Stomach (tissue), 19 donors: ENCODE measurements around the gene BIN1. TPM values are rescaled to one million over a fixed set of nuclear protein-coding genes. Genes with fewer than 3 reads are reported as not detected.

Experiments
- DNase-seq, 2 donors: peaks; one replicate each; pipeline versions ENCODE4 v3.0.0 to v3.0.0-alpha.2; 2013 to 2019
- H3K27ac ChIP-seq, 5 donors: fragments of 200-600 bp in 4 of 5; sonication (generic) in 4 of 5; one replicate each; pipeline ENCODE4 v1.5.1; 2013 to 2019; ENCODE audit warnings: mild to moderate bottlenecking in 1 of 5, moderate library complexity in 1 of 5
- H3K27me3 ChIP-seq, 3 donors: fragments of 200-600 bp; sonication (generic); one replicate each; pipeline ENCODE4 v1.5.1; 2017 to 2019; ENCODE audit warnings: mixed run types in 1 of 3
- H3K36me3 ChIP-seq, 4 donors: fragments of 200-600 bp; sonication (generic); 1 replicate in 3 of 4; 2 replicates in 1 of 4; pipeline ENCODE4 v1.5.1; 2016 to 2019
- H3K4me1 ChIP-seq, 4 donors: fragments of 200-600 bp; sonication (generic); one replicate each; pipeline ENCODE4 v1.5.1; 2016 to 2019
- H3K4me3 ChIP-seq, 4 donors: fragments of 200-600 bp; sonication (generic) in 3 of 4; one replicate each; pipeline ENCODE4 v1.5.1; 2016 to 2019; ENCODE audit warnings: mild to moderate bottlenecking in 1 of 4
- H3K9me3 ChIP-seq, 4 donors: fragments of 200-600 bp; sonication (generic); one replicate each; pipeline ENCODE4 v1.5.1; 2016 to 2019
- CTCF ChIP-seq, 7 experiments: fragments of 450-650 bp in 4 of 7; fragments of 200-600 bp in 3 of 7; sonication (generic) in 3 of 7; IDR thresholded peaks; one replicate each; pipeline ENCODE4 v1.5.1; 2016 to 2019; ENCODE audit warnings: antibody characterized with exemption in 7 of 7, control low read depth in 2 of 7, mild to moderate bottlenecking in 1 of 7
- EP300 ChIP-seq: sonication (generic); formaldehyde crosslinking; IDR thresholded peaks from one replicate; pipeline ENCODE4 v1.6.1; 2017; ENCODE audit warnings: antibody characterized with exemption
- POLR2A ChIP-seq, 4 donors: fragments of 450-650 bp; IDR thresholded peaks; one replicate each; pipeline ENCODE4 v1.6.1; 2016; ENCODE audit warnings: antibody characterized with exemption in 4 of 4, control low read depth in 2 of 4, mild to moderate bottlenecking in 1 of 4, moderate library complexity in 1 of 4
- POLR2AphosphoS5 ChIP-seq, 3 donors: sonication (generic); formaldehyde crosslinking; IDR thresholded peaks; one replicate each; pipeline ENCODE4 v1.6.1; 2016; ENCODE audit warnings: antibody characterized with exemption in 3 of 3
- WGBS, 5 donors: extraction: QIAGEN DNeasy Blood & Tissue Kit in 3 of 5; methylation state at CpG; one replicate each; pipeline versions ENCODE4 v1.1.5 to v1.1.7; 2013 to 2018; 5-methylcytosine and 5-hydroxymethylcytosine counted together
- intact Hi-C: fragments of 100-400 bp; cut with DNase I; formaldehyde crosslinking; loops from one replicate; pipeline ENCODE4 v1.15.1; 2023; ENCODE audit warnings: low total_unique reads
- long read RNA-seq, 10 donors: transcript quantifications; one replicate each; lab custom pipeline, GENCODE V29; 2026
- polyA plus RNA-seq, 3 donors: library from polyadenylated mRNA; stranded (reverse); fragments of 200-250 nt; gene quantifications; one replicate each; pipeline ENCODE4 v1.2.3, GENCODE V29; 2013
- total RNA-seq, 5 donors: library from RNA; depleted of rRNA; stranded (reverse); fragments of >200 nt; gene quantifications; one replicate each; pipeline versions ENCODE4 v1.1.0 to v1.2.3, GENCODE V29; 2014 to 2016
- donor health status: healthy with polysubstance abuse.
- donor health status: Bipolar disorder and iron deficiency.
- donor health status: healthy.

The BIN1 gene, protein sequence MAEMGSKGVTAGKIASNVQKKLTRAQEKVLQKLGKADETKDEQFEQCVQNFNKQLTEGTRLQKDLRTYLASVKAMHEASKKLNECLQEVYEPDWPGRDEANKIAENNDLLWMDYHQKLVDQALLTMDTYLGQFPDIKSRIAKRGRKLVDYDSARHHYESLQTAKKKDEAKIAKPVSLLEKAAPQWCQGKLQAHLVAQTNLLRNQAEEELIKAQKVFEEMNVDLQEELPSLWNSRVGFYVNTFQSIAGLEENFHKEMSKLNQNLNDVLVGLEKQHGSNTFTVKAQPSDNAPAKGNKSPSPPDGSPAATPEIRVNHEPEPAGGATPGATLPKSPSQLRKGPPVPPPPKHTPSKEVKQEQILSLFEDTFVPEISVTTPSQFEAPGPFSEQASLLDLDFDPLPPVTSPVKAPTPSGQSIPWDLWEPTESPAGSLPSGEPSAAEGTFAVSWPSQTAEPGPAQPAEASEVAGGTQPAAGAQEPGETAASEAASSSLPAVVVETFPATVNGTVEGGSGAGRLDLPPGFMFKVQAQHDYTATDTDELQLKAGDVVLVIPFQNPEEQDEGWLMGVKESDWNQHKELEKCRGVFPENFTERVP
- 100 to 1,000 TPM in 1 of 5 donors, 10 to 100 TPM in 4; 39.1 to 175 (median 45.1) TPM for total RNA-seq
- polyA plus RNA-seq = 10 to 100 TPM; 47.8 to 49.6 (median 47.8) TPM
- long read RNA-seq, donor 1, partial matches to known transcripts = 0 of 6 reads
- long read RNA-seq, donor 1, other reads (novel, unspliced or antisense) = 0 of 6 reads
- long read RNA-seq, donor 2, transcript BIN1-211 (14 exons, 2,143 nt) = major isoform, 8 of 21 reads
- long read RNA-seq, donor 2, partial matches to known transcripts = 7 of 21 reads
- long read RNA-seq, donor 2, other reads (novel, unspliced or antisense) = 0 of 21 reads
- long read RNA-seq, donor 3, partial matches to known transcripts = 14 of 17 reads
- long read RNA-seq, donor 3, other reads (novel, unspliced or antisense) = 0 of 17 reads
- long read RNA-seq, donor 4, partial matches to known transcripts = 0 of 1 reads
- long read RNA-seq, donor 4, other reads (novel, unspliced or antisense) = 0 of 1 reads
- long read RNA-seq, donor 5, transcript BIN1-211 (14 exons, 2,143 nt) = major isoform, 6 of 11 reads
- long read RNA-seq, donor 5, transcript BIN1-209 (15 exons, 2,293 nt) = minor isoform, 5 of 11 reads
- long read RNA-seq, donor 5, partial matches to known transcripts = 0 of 11 reads
- long read RNA-seq, donor 5, other reads (novel, unspliced or antisense) = 0 of 11 reads
- long read RNA-seq, donor 6 = 0 reads
- long read RNA-seq, donor 7, partial matches to known transcripts = 13 of 22 reads
- long read RNA-seq, donor 7, other reads (novel, unspliced or antisense) = 0 of 22 reads
- long read RNA-seq, donor 8, transcript BIN1-209 (15 exons, 2,293 nt) = major isoform, 9 of 21 reads
- long read RNA-seq, donor 8, partial matches to known transcripts = 9 of 21 reads
- long read RNA-seq, donor 8, other reads (novel, unspliced or antisense) = 0 of 21 reads
- long read RNA-seq, donor 9, partial matches to known transcripts = 0 of 2 reads
- long read RNA-seq, donor 9, other reads (novel, unspliced or antisense) = 0 of 2 reads
- long read RNA-seq, donor 10, partial matches to known transcripts = 0 of 4 reads
- long read RNA-seq, donor 10, other reads (novel, unspliced or antisense) = 0 of 4 reads

GRCh38 chr2:127106991-127107621 is at the start of gene BIN1:
TSS of gene BIN1 (minus strand) at chr2:127107154. CDS start at chr2:127106943, 211 bp downstream.
- DNase-seq = peak; percentile 89 to 94
- Histone ChIP-seq H3K4me1 (peaks cover 29 to 54% (median 49%) of the 10 kb centered on the region in 4 donors), H3K27me3 (no peaks in the 10 kb centered on the region), H3K4me3 (peak within 1 kb of the TSS; percentile 64 to 87 (median 80)), H3K9me3 (no peaks in the 10 kb centered on the region), H3K27ac (peak within 1 kb of the TSS; percentile 86 to 94 (median 91)), H3K36me3 (no peaks in the 10 kb centered on the region)
- intact Hi-C loops = no loop called here
- TF ChIP-seq EP300 = no peak
- TF ChIP-seq CTCF (IDR thresholded peaks at IDR 0.05) = peak in 1 of 7 experiments; percentile 7
- peak in 1 of 4 donors; percentile 37 for TF ChIP-seq POLR2A (IDR thresholded peaks at IDR 0.05)
- TF ChIP-seq POLR2AphosphoS5 (IDR thresholded peaks at IDR 0.05) = peak; percentile 58 to 91 (median 90)
- 0 to 1% (median 1%) methylated on average over 27 to 76 of the region's 77 CpGs for WGBS, 5 donors

DNA sequence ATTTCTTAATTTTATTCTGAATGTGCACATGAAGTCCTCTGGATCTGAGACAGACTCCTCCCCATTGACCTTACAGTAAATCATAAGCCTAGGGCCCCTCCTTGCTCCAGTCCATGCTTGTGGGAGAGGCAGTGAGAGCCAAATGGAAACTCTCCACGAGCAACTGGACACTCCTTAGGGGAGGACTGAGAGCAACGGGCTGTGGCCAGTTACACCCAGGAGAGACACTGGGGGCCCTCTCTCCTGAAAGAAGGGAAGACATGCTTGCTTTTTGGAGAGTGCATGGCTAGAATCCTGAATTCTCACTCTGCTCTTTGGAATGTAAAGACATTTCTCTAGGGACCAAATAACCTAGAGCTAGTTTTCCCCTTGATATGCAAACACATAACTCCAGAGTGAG is 49.0 kb upstream of the BIN1 start:
- peaks cover 0 to 13% (median 5%) of the 10 kb centered on the region in 4 donors for H3K4me1 ChIP-seq
- intact Hi-C loops = no loop called here
- H3K4me3 ChIP-seq = no peak overlapping the region
- H3K9me3 ChIP-seq = peaks cover 0 to 4% (median 0%) of the 10 kb centered on the region in 4 donors
- H3K27me3 ChIP-seq = no peaks in the 10 kb centered on the region
- TF ChIP-seq POLR2AphosphoS5 (IDR thresholded peaks at IDR 0.05) (no peak), POLR2A (IDR thresholded peaks at IDR 0.05) (no peak), CTCF (IDR thresholded peaks at IDR 0.05) (no peak), EP300 (no peak)
- no peak overlapping the region for H3K27ac ChIP-seq
- WGBS, 5 donors = 14 to 32% (median 20%) methylated on average over 2 of the region's 2 CpGs
- no peaks in the 10 kb centered on the region for H3K36me3 ChIP-seq
- DNase-seq = peak in 1 of 2 donors; percentile 85

- TF ChIP-seq CTCF (IDR thresholded peaks at IDR 0.05) = no peak
- TF ChIP-seq POLR2AphosphoS5 (IDR thresholded peaks at IDR 0.05) = peak in 1 of 3 donors; percentile 29
- intact Hi-C loops = no loop called here
- no peak overlapping the region for H3K4me3 ChIP-seq
- H3K36me3 ChIP-seq = no peaks in the 10 kb centered on the region
- peaks cover 0 to 5% (median 0%) of the 10 kb centered on the region in 4 donors for H3K9me3 ChIP-seq
- peaks cover 0 to 13% (median 5%) of the 10 kb centered on the region in 4 donors for H3K4me1 ChIP-seq
- H3K27ac ChIP-seq = peak overlapping the region in 3 of 5 donors; percentile 45 to 65 (median 62)
- H3K27me3 ChIP-seq = no peaks in the 10 kb centered on the region
- WGBS, 5 donors = 53 to 83% (median 72%) methylated on average over 7 of the region's 7 CpGs
- peak in 1 of 2 donors; percentile 71 for DNase-seq
Observed at GRCh38 chr2:127155028-127155581, 48.2 kb upstream of the BIN1 start.
